Activated T-helper 9 cell treated with anti-CD3 and anti-CD28 coated beads, Interleukin-2, amount 50 U/mL, for 16 hours (primary cell): Measurements from ENCODE around the gene ARRDC2.
"Not testable (repeated sequence)": the region's sequence is repeated elsewhere in the genome, so short reads cannot be mapped to it uniquely, and the experiment has no call there.

Source experiments
- DNase-seq: peaks from one replicate; pipeline ENCODE4 v3.0.0-alpha.2; 2020; ENCODE audit warnings: low read depth

ARRDC2 gene

DNA sequence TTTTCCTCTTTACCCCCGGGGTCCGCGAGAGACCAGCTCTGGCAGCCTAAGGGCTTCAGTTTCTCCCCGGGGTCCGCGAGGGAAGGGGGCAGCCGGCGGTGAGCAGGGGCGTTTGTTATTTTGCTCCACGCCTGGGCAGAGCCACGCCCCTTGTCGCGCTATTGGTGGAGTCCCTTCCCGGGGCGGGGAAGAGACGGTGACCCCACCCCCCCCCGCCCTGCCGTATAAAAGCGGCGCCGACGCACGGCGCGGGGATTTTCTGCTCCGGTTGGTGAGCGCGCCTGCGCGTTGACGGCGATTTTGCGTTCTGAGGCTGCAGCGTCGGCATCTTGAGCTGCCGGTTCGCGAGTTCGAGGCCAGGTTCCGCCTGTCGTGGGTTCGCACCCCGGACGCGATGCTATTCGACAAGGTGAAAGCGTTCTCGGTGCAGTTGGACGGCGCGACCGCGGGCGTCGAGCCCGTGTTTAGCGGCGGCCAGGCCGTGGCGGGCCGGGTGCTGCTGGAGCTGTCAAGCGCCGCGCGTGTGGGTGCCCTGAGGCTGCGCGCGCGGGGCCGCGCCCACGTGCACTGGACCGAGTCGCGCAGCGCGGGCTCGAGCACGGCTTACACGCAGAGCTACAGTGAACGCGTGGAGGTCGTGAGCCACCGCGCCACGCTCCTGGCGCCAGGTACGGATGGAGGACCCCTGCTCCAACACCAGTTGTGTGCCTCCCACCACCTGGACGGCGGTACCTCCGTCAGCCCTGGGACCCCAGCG is at the start of gene ARRDC2:
TSS of gene ARRDC2 (plus strand) at position 254 of the 757 bp plus-strand sequence. CDS start at position 395, 141 bp downstream.
- DNase-seq: peak; percentile 82

GRCh38 chr19:17963936-17964691 is 43.9 kb upstream of the ARRDC2 start:
- DNase-seq: no peak

GRCh38 chr19:17965370-17966128 is 42.4 kb upstream of the ARRDC2 start:
- DNase-seq: no peak

DNA sequence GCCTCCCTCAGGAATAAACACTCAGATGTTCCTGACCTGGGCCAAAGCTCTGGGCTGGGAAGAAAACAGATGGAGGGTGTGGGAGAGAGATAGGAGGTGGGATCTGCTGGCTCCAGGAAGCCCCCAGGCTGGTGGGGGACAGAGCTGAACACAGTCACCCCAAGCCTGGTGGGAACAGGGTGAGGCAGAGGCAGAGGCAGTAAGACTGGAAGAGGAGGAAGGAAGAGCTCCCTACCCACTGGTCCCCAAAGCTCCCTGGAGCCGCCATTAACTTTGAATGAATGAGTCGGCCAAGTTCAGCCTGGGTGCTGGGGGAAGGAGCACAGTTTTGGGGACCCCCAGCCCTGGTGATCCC is 41.9 kb upstream of the ARRDC2 start:
- no peak for DNase-seq

DNA sequence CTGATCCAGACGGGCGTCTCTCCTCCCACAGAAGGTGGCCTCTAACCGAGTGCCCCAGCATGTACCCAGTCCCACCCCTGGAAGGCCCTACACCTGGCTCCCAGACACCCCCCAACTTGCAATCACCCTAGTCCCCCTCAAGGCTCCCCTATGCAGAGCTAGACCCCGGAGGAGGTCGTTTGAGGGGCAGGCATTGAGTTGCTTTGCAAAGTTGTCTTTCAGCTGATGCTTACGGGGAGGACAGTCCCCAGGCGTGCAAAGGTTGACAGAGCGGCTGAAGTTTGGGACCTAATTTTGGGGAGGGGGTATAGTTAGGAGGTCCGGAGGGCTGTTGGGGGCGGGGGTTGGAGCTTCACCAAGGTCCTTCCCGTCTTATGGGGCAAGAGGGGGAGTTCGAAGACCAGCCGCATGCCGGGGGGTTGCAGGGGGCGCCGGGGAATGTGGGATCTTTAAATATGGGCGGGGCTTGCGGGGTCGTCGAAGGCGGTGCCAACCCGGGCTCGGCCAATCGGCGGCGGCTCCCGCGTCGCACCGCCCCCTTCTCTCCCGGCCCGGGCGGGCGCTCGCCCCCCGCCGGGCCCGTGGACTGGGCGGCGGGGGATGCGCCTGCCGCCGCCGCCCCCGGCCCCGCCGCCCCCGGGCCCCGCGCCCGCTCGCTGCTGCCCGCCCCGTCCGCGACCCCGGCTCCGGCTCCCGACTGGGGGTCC is 41.3 kb upstream of the ARRDC2 start, which contains the start of gene KCNN1:
TSS of gene KCNN1 (plus strand) at position 558 of the 707 bp plus-strand sequence. CDS start 6,782 bp downstream, outside the sequence.
- DNase-seq: no peak

DNA sequence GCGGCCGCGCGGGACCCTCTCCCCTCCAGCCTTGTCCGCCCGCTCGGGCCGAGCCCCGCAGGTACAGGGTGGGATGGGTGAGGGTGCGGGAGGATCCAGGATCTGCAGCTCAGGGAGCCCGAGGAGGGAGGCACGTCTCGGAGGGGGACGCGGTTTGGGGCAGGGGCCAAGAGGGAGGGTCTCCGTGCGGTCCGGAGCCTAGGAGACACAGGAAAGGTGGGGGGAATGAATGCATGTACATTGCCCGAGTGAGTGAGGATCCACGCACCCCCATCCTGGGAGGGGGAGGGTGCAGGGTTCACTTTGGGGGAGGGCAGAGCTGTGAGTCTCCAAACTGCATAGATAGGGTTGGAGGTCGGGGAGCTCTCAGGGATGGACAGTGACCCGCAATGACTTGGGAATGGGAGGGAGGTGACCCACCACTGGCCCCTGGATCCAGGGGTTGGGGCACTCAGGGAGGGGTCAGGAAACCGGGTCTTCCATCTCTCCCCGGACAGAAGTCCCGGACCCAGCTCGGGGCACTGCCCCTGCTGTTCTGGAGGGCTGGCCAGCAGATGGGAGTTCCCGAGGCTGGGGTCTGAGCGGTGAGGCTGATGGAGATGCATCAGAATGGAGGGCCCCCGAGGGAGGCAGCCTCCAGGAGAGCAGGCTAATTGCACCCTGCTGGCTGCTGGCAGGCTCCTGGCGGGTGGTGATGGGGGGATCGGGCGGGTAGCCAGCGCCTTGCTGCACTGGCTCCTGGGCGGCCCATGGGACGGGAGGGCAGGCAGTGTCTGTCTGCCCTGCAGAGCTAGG is 40.5 kb upstream of the ARRDC2 start:
- DNase-seq: no peak

DNA sequence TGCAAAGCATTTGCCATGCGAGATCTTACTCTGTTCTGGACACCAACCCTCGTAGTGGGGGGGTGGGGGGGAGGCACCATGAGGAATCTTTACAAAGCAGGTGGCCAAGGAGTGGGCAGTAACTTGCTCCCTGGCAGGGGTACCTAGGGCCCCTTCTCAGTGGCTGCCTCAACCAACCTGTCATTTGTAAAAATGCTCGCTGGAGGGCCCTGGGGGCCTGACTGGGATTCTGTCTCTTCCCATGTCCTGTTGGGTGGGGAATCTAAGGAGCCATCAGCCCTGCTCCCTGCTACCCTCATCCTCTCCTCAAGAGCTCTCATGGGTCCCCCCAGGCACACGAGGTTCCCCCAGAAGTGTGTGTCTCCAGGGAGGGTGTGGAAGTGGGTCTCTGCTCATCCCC is 39.6 kb upstream of the ARRDC2 start:
- no peak for DNase-seq

GRCh38 chr19:17969096-17969792 is 38.7 kb upstream of the ARRDC2 start:
- no peak for DNase-seq

DNA sequence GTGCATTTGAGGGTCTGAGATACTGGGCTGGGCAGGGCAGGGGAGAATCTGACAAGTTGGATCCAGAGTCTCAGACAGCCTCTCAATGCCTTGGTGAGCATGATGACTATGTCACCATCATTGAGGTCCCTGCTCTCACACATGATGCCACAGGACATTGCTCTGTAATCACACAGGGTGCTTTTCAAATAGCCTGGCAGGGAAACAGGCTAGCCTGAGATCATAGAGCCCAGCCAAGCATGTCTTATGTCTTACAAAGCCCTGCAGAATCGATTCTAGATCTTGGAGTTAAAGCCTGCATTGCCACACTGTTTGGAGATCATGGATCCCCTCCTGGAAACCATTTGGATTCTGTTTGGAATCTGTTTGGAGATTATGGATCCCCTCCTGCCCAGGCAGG is 35.7 kb upstream of the ARRDC2 start:
- no peak for DNase-seq

- no peak for DNase-seq
Observed at GRCh38 chr19:17973759-17974158, 34.2 kb upstream of the ARRDC2 start.

GRCh38 chr19:17974551-17974950 is 33.4 kb upstream of the ARRDC2 start:
- no peak for DNase-seq

GRCh38 chr19:17975032-17975431 is 32.9 kb upstream of the ARRDC2 start:
- no peak for DNase-seq

- DNase-seq: no peak
Observed at GRCh38 chr19:17977021-17977420, 30.9 kb upstream of the ARRDC2 start.

DNA sequence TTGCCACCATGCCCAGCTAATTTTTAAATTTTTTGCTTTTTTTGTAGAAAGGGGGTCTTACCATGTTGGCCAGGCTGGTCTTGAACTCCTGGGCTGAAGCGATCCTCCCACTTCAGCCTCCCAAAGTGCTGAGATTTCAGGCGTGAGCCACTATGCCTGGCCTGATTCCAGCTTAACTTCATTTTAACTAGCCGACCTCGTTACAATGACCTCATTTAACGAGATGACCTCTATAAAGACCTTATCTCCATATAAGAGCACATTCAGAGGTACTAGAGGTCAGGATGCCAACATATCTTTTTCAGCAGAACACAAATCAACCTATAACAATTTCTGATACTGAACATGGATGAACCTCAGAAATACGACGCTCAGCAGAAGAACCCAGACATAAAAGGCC is 30.5 kb upstream of the ARRDC2 start:
- no peak for DNase-seq

GRCh38 chr19:17981611-17982010 is 26.4 kb upstream of the ARRDC2 start:
- DNase-seq: no peak

GRCh38 chr19:17982430-17982829 is 25.5 kb upstream of the ARRDC2 start:
- DNase-seq: no peak

DNA sequence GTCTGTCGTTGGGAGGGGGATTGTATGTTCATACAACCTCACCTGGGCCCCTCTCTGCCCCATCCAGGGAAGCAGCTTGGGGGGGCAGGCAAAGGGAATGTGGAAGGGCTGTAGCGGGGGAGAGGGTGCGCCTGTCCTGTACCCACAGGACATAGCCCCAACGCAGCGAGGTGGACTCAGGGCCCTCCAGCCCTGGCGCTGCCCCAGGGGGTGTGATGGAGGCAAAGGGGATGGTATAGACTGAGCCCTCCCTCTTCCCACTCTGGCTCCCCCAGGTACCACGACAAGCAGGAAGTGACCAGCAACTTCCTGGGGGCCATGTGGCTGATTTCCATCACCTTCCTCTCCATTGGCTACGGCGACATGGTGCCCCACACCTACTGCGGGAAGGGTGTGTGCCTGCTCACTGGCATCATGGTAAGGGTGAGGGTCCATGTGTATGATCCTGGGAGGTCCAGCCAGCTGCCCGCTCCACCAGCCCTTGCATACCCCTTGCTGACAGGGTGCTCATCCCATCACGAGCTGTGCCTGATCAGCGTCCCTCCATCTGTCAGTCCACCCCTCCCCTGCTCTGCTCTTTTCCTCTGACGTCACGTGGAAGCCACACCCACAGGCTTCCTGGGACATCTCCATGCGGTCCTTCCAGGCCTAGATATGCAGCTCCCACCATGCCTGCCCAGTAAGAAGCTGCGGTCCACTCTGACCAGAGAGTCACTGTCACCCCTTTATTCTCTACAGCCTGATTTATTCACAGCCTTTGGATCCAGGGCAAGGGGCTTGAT is 22.7 kb upstream of the ARRDC2 start:
- no peak for DNase-seq

DNA sequence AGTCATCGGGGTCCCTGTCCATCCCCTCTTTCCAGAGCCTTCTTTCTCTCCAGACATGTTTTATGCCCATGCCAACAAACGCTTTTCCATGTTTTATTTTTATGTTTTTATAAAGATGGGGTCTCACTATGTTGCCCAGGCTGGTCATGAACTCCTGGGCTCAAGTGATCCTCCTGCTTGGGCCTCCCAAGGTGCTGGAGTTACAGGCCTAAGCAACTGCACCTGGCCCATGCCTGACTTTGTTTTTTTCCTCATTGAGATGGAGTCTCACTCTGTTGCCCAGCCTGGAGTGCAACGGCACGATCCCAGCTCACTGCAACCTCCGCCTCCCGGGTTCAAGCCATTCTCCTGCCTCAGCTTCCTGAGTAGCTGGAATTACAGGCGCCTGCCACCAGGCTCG is 21.4 kb upstream of the ARRDC2 start:
- DNase-seq: not testable (repeated sequence)

- no peak for DNase-seq
Observed at GRCh38 chr19:17988161-17988560, 19.8 kb upstream of the ARRDC2 start.
